Gastroesophageal sphincter (tissue), 4 donors: ENCODE measurements around the gene DOCK2. TPM values are rescaled to one million over a fixed set of nuclear protein-coding genes. Genes with fewer than 3 reads are reported as not detected.

ENCODE experiments used
- ATAC-seq: fragments of 150-250 bp; one replicate; pipeline ENCODE4 v1.9.1; 2016; ENCODE audit warnings: mild to moderate bottlenecking, moderate library complexity
- H3K27ac ChIP-seq, 4 donors: fragments of 200-600 bp; sonication (generic) in 3 of 4; 1 replicate in 3 of 4; 2 replicates in 1 of 4; pipeline ENCODE4 v1.5.1; 2016 to 2019
- H3K27me3 ChIP-seq: fragments of 200-600 bp; sonication (generic); one replicate; pipeline ENCODE4 v1.5.1; 2019
- H3K36me3 ChIP-seq, 2 donors: fragments of 200-600 bp; sonication (generic); one replicate each; pipeline ENCODE4 v1.5.1; 2019; ENCODE audit warnings: control low read depth in 1 of 2
- H3K4me1 ChIP-seq, 3 donors: fragments of 200-600 bp; sonication (generic); 1 replicate in 2 of 3; 2 replicates in 1 of 3; pipeline ENCODE4 v1.5.1; 2016 to 2019; ENCODE audit warnings: control low read depth in 2 of 3
- H3K4me3 ChIP-seq, 2 donors: fragments of 200-600 bp; sonication (generic); one replicate each; pipeline ENCODE4 v1.5.1; 2019; ENCODE audit warnings: mild to moderate bottlenecking in 1 of 2, moderate library complexity in 1 of 2
- H3K9me3 ChIP-seq, 3 donors: fragments of 200-600 bp; sonication (generic); one replicate each; pipeline ENCODE4 v1.5.1; 2017 to 2019; ENCODE audit warnings: control low read depth in 2 of 3
- EP300 ChIP-seq: sonication (generic); formaldehyde crosslinking; IDR thresholded peaks from one replicate; pipeline ENCODE4 v1.6.1; 2017; ENCODE audit warnings: antibody characterized with exemption, mild to moderate bottlenecking
- POLR2A ChIP-seq, 2 donors: fragments of 450-650 bp; IDR thresholded peaks; one replicate each; pipeline ENCODE4 v1.6.1; 2017; ENCODE audit warnings: antibody characterized with exemption in 2 of 2, mild to moderate bottlenecking in 2 of 2, moderate library complexity in 1 of 2
- POLR2AphosphoS5 ChIP-seq: sonication (generic); formaldehyde crosslinking; IDR thresholded peaks from one replicate; pipeline ENCODE4 v1.6.1; 2017; ENCODE audit warnings: antibody characterized with exemption
- WGBS, 2 donors: methylation state at CpG; one replicate each; pipeline ENCODE4 v1.1.5; 2018; ENCODE audit warnings: low coverage in 1 of 2; 5-methylcytosine and 5-hydroxymethylcytosine counted together
- total RNA-seq, 4 donors: library from RNA; depleted of rRNA; stranded (reverse); fragments of >200 nt; gene quantifications; one replicate each; pipeline ENCODE4 v1.1.0, GENCODE V29; 2016
- TF ChIP-seq, protein P1 (sequence below), 4 experiments: fragments of 200-600 bp in 2 of 4; fragments of 450-650 bp in 2 of 4; sonication (generic) in 1 of 4; IDR thresholded peaks; one replicate each; pipeline ENCODE4 v1.5.1; 2017 to 2019; ENCODE audit warnings: antibody characterized with exemption in 4 of 4, mild to moderate bottlenecking in 2 of 4, moderate library complexity in 2 of 4

Gene DOCK2
- total RNA-seq, 4 donors from 2014 or later: 9.3 to 20.6 (median 11.8) TPM

DNA sequence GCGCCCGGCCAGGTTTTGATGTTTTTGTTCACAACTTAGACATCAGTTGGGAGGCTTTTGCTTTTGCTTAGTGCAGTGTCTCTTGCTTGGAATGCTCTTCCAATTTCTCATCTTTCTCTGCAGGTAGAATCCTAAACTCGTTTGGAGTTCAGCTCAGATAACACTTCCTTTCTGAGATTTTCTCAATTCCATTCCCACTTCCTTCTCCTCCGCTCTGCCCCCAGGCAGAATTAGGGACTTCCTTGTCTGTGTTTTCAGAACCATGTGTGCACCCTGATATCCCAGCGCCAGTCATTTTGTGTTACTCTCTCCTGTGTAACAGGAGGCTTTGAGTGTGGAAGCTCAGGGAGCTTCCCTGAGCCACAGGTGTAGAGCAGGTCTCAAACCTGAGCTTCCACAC is 172.2 kb downstream of the DOCK2 start:
- Histone ChIP-seq H3K27me3 (peaks cover 31% of the 10 kb centered on the region), H3K36me3 (no peaks in the 10 kb centered on the region), H3K27ac (no peak overlapping the region), H3K9me3 (peaks cover 0 to 3% (median 0%) of the 10 kb centered on the region in 3 donors), H3K4me3 (no peak overlapping the region), H3K4me1 (no peaks in the 10 kb centered on the region)
- 46 to 81% methylated on average over 2 to 5 of the region's 5 CpGs for whole genome bisulfite sequencing, 2 donors
- no peak for ATAC-seq
- TF ChIP-seq, protein P1, sequence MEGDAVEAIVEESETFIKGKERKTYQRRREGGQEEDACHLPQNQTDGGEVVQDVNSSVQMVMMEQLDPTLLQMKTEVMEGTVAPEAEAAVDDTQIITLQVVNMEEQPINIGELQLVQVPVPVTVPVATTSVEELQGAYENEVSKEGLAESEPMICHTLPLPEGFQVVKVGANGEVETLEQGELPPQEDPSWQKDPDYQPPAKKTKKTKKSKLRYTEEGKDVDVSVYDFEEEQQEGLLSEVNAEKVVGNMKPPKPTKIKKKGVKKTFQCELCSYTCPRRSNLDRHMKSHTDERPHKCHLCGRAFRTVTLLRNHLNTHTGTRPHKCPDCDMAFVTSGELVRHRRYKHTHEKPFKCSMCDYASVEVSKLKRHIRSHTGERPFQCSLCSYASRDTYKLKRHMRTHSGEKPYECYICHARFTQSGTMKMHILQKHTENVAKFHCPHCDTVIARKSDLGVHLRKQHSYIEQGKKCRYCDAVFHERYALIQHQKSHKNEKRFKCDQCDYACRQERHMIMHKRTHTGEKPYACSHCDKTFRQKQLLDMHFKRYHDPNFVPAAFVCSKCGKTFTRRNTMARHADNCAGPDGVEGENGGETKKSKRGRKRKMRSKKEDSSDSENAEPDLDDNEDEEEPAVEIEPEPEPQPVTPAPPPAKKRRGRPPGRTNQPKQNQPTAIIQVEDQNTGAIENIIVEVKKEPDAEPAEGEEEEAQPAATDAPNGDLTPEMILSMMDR (IDR thresholded peaks at IDR 0.05): no peak
- no peak for TF ChIP-seq POLR2AphosphoS5

DNA sequence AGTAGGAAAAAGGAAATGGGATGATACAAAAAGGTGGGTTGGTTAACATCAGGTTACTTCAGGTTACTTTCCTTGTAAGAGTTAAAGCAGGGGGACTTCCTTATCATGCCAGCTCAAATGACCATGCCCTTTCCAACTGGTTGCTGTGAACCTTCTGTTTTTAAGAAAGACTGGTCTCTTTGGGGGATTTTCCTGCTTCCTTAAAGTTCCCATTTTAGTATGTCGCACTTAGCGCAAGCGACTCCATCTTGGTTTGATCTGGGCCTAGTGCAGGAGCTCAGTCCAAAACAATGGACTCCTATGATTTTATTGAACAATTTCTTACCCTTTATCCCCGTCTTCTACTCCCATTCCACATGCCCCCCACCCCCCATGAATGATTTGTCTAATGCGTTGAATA is 173.4 kb downstream of the DOCK2 start:
- WGBS, 2 donors: 88 to 94% methylated on average over 4 to 5 of the region's 5 CpGs
- Histone ChIP-seq H3K27me3 (peaks cover 29% of the 10 kb centered on the region), H3K36me3 (no peaks in the 10 kb centered on the region), H3K27ac (no peak overlapping the region), H3K9me3 (peaks cover 0 to 3% (median 0%) of the 10 kb centered on the region in 3 donors), H3K4me1 (no peaks in the 10 kb centered on the region), H3K4me3 (no peak overlapping the region)
- TF ChIP-seq EP300: no peak
- no peak for TF ChIP-seq POLR2AphosphoS5
- no peak for TF ChIP-seq POLR2A (IDR thresholded peaks at IDR 0.05)
- TF ChIP-seq, protein P1 (IDR thresholded peaks at IDR 0.05): no peak
- ATAC-seq: no peak

DNA sequence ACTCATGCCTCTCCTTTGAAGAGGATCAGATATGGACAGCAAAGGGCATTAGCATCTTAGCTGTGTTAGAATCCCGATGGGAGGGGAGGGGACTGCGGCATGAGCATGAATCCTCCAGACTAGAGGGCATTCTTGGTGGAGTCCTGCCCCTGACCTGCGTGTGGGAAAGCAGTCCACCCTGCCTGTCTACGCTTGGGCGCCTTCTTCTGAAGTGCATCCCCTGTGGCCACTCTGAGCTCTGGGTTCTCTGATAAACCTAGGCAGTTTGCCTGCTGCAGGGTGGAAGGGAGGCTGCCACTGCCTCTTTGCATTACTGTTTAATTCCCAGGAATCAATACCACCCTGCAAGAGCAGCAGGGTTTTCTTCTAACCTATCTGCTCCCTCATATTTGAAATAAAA is 173.9 kb downstream of the DOCK2 start:
- peaks cover 0 to 3% (median 0%) of the 10 kb centered on the region in 3 donors for H3K9me3 ChIP-seq
- ATAC-seq: no peak
- no peaks in the 10 kb centered on the region for H3K36me3 ChIP-seq
- H3K27ac ChIP-seq: no peak overlapping the region
- WGBS, 2 donors: 50 to 53% methylated on average over 3 of the region's 5 CpGs
- TF ChIP-seq POLR2AphosphoS5 (no peak), POLR2A (IDR thresholded peaks at IDR 0.05) (no peak), EP300 (no peak)
- TF ChIP-seq, protein P1 (IDR thresholded peaks at IDR 0.05): no peak
- H3K27me3 ChIP-seq: peaks cover 25% of the 10 kb centered on the region
- no peaks in the 10 kb centered on the region for H3K4me1 ChIP-seq
- H3K4me3 ChIP-seq: no peak overlapping the region

DNA sequence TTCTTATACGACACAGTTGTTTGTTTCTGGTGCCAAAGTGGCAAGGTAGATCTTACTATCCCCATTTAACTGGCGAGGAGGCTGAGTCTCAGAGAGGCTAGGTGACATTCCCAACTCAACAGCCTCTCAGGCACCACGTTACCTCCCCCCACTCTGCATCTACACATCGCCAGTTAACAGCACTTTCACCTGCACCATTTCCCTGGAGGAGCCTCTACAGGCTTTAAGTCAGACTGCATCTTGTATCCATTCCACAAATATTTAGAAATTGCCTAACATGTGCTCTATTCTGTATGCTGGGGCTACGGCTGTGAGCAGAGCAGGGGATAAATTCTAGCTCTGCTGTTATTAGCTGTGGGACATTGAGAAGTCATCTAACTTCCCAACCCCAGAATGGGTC is 174.6 kb downstream of the DOCK2 start:
- peaks cover 0 to 3% (median 0%) of the 10 kb centered on the region in 3 donors for H3K9me3 ChIP-seq
- 71 to 79% methylated on average over 1 to 5 of the region's 5 CpGs for WGBS, 2 donors
- no peak for TF ChIP-seq EP300
- TF ChIP-seq, protein P1 (IDR thresholded peaks at IDR 0.05): no peak
- no peak for TF ChIP-seq POLR2A (IDR thresholded peaks at IDR 0.05)
- TF ChIP-seq POLR2AphosphoS5: no peak

DNA sequence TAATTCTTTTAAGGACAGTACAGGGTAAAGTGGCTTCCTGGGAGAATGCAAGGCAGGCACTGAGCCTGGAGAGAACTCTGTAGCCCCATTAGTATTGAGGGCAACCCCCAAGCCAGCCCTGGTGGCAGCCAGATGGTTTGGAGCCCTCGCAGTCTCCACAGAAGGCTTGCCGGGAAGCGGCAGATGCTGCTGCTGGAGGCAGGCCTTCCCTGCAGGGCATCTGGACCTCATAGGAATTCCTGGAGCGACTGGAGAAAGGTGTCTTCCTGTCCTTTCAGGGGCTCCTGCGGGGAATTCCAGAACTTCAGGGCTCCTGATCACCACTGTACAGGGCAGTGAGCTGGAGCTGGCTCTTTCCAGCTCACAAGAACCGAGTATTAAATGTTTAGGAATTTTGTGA is 175.7 kb downstream of the DOCK2 start:
- Histone ChIP-seq H3K36me3 (no peaks in the 10 kb centered on the region), H3K27me3 (peaks cover 14% of the 10 kb centered on the region), H3K9me3 (peaks cover 0 to 3% (median 0%) of the 10 kb centered on the region in 3 donors), H3K27ac (no peak overlapping the region), H3K4me3 (no peak overlapping the region), H3K4me1 (no peaks in the 10 kb centered on the region)
- TF ChIP-seq POLR2A (IDR thresholded peaks at IDR 0.05): no peak
- TF ChIP-seq POLR2AphosphoS5: no peak
- TF ChIP-seq EP300: no peak
- TF ChIP-seq, protein P1 (IDR thresholded peaks at IDR 0.05): no peak
- WGBS, 2 donors: 43 to 47% methylated on average over 3 to 5 of the region's 6 CpGs
- ATAC-seq: no peak

More for the DNA sequence above, 174.6 kb downstream of the DOCK2 start:
- Histone ChIP-seq H3K4me1 (no peaks in the 10 kb centered on the region), H3K36me3 (no peaks in the 10 kb centered on the region), H3K27ac (no peak overlapping the region), H3K4me3 (no peak overlapping the region), H3K27me3 (peaks cover 21% of the 10 kb centered on the region)
- ATAC-seq: no peak
